Measurements from ENCODE around the gene USP9X. TPM values are rescaled to one million over a fixed set of nuclear protein-coding genes. Genes with fewer than 3 reads are reported as not detected.

The USP9X gene
- total RNA-seq, 1 donor from 2014 or later = 72.4 TPM

GRCh38 chrX:41043674-41044345, 41.4 kb upstream of the USP9X start:
- intact Hi-C loops (cut with DNase I) = no loop called here
- Histone ChIP-seq H3K36me3 (no peaks in the 10 kb centered on the region), H3K9me3 (no peaks in the 10 kb centered on the region), H3K27me3 (no peaks in the 10 kb centered on the region), H3K4me1 (no peaks in the 10 kb centered on the region), H3K4me3 (no peak overlapping the region), H3K27ac (no peak overlapping the region)
- TF ChIP-seq CTCF (IDR thresholded peaks at IDR 0.05) (no peak), POLR2A (IDR thresholded peaks at IDR 0.05) (no peak), POLR2AphosphoS5 (IDR thresholded peaks at IDR 0.05; ENCODE audit: insufficient read depth in 1 of 2, low read depth in 1 of 2) (no peak)
- DNase-seq (ENCODE audit: extremely low spot score in 2 of 2) = no peak

GRCh38 chrX:41045960-41046567, 39.2 kb upstream of the USP9X start:
- no peak overlapping the region for H3K27ac ChIP-seq
- no peaks in the 10 kb centered on the region for H3K4me1 ChIP-seq
- H3K9me3 ChIP-seq = no peaks in the 10 kb centered on the region
- DNase-seq (ENCODE audit: extremely low spot score in 2 of 2) = no peak
- no peaks in the 10 kb centered on the region for H3K36me3 ChIP-seq
- intact Hi-C loops (cut with DNase I) = no loop called here
- no peak overlapping the region for H3K4me3 ChIP-seq
- TF ChIP-seq CTCF (IDR thresholded peaks at IDR 0.05) = no peak
- TF ChIP-seq POLR2A (IDR thresholded peaks at IDR 0.05) = no peak
- no peak for TF ChIP-seq POLR2AphosphoS5 (IDR thresholded peaks at IDR 0.05; ENCODE audit: insufficient read depth in 1 of 2, low read depth in 1 of 2)
- no peaks in the 10 kb centered on the region for H3K27me3 ChIP-seq

- no peaks in the 10 kb centered on the region for H3K4me1 ChIP-seq
- H3K36me3 ChIP-seq = no peaks in the 10 kb centered on the region
- H3K9me3 ChIP-seq = no peaks in the 10 kb centered on the region
- intact Hi-C loops (cut with DNase I) = no loop called here
- no peak for DNase-seq (ENCODE audit: extremely low spot score in 2 of 2)
- no peaks in the 10 kb centered on the region for H3K27me3 ChIP-seq
- no peak overlapping the region for H3K27ac ChIP-seq
- H3K4me3 ChIP-seq = no peak overlapping the region
- TF ChIP-seq POLR2A (IDR thresholded peaks at IDR 0.05) (no peak), POLR2AphosphoS5 (IDR thresholded peaks at IDR 0.05; ENCODE audit: insufficient read depth in 1 of 2, low read depth in 1 of 2) (no peak), CTCF (IDR thresholded peaks at IDR 0.05) (no peak)
Measured at GRCh38 chrX:41047878-41048534, 37.2 kb upstream of the USP9X start.

- no peaks in the 10 kb centered on the region for H3K36me3 ChIP-seq
- no peaks in the 10 kb centered on the region for H3K27me3 ChIP-seq
- no peaks in the 10 kb centered on the region for H3K4me1 ChIP-seq
- H3K9me3 ChIP-seq = no peaks in the 10 kb centered on the region
- TF ChIP-seq CTCF (IDR thresholded peaks at IDR 0.05) (no peak), POLR2A (IDR thresholded peaks at IDR 0.05) (no peak), POLR2AphosphoS5 (IDR thresholded peaks at IDR 0.05; ENCODE audit: insufficient read depth in 1 of 2, low read depth in 1 of 2) (no peak)
- no peak overlapping the region for H3K27ac ChIP-seq
- no peak for DNase-seq (ENCODE audit: extremely low spot score in 2 of 2)
- intact Hi-C loops (cut with DNase I) = no loop called here
- H3K4me3 ChIP-seq = no peak overlapping the region
Measured at GRCh38 chrX:41050359-41050758, 34.9 kb upstream of the USP9X start.

- Histone ChIP-seq H3K27ac (no peak overlapping the region), H3K36me3 (no peaks in the 10 kb centered on the region), H3K4me3 (no peak overlapping the region), H3K9me3 (no peaks in the 10 kb centered on the region), H3K27me3 (no peaks in the 10 kb centered on the region), H3K4me1 (no peaks in the 10 kb centered on the region)
- intact Hi-C loops (cut with DNase I) = no loop called here
- TF ChIP-seq POLR2AphosphoS5 (IDR thresholded peaks at IDR 0.05; ENCODE audit: insufficient read depth in 1 of 2, low read depth in 1 of 2) (no peak), CTCF (IDR thresholded peaks at IDR 0.05) (no peak), POLR2A (IDR thresholded peaks at IDR 0.05) (no peak)
- no peak for DNase-seq (ENCODE audit: extremely low spot score in 2 of 2)
Measured at GRCh38 chrX:41051288-41051687, 34.0 kb upstream of the USP9X start.

All from vagina (tissue), 2 donors.